Activated CD4-positive, alpha-beta T cell treated with anti-CD3 and anti-CD28 coated beads, Interleukin-2, amount 10 ng/mL, durations not matched to agents 24 days and 14 days (primary cell): ENCODE results near the gene SNX8. TPM values are rescaled to one million over a fixed set of nuclear protein-coding genes. Genes with fewer than 3 reads are reported as not detected.
A peak's percentile ranks its signal among the peaks of the same experiment; 100 is the strongest.
"Not testable (repeated sequence)": the region's sequence is repeated elsewhere in the genome, so short reads cannot be mapped to it uniquely, and the experiment has no call there.

Experiments
- DNase-seq: peaks from one replicate; pipeline ENCODE4 v3.0.0; 2022
- H3K27ac Mint-ChIP-seq: one replicate; pipeline ENCODE4 v1.8.0; 2022; ENCODE audit warnings: mild to moderate bottlenecking, mixed read lengths
- H3K27me3 Mint-ChIP-seq: one replicate; pipeline ENCODE4 v1.8.0; 2022; ENCODE audit warnings: mixed read lengths
- H3K36me3 Mint-ChIP-seq: one replicate; pipeline ENCODE4 v1.8.0; 2022; ENCODE audit warnings: low read depth, mild to moderate bottlenecking, mixed read lengths
- H3K4me1 Mint-ChIP-seq: one replicate; pipeline ENCODE4 v1.8.0; 2021; ENCODE audit warnings: mixed read lengths
- H3K4me3 Mint-ChIP-seq: one replicate; pipeline ENCODE4 v1.8.0; 2022; ENCODE audit warnings: mild to moderate bottlenecking, moderate library complexity, mixed read lengths
- H3K9me3 Mint-ChIP-seq: one replicate; pipeline ENCODE4 v1.8.0; 2021; ENCODE audit warnings: mixed read lengths
- intact Hi-C: fragments of 100-400 bp; cut with micrococcal nuclease; formaldehyde crosslinking; loops from one replicate; pipeline ENCODE4 v1.15.1; 2023
- total RNA-seq: library from RNA; stranded (reverse); gene quantifications from 2 replicates; pipeline ENCODE4 v1.2.3, GENCODE V29; 2022

The SNX8 gene
- total RNA-seq, 1 donor from 2014 or later, result 42.4 TPM

GRCh38 chr7:2314956-2315530 is 802 bp upstream of the SNX8 start:
- not testable (repeated sequence) for H3K9me3 Mint-ChIP-seq, DNase-seq, H3K4me3 Mint-ChIP-seq, H3K27ac Mint-ChIP-seq, H3K27me3 Mint-ChIP-seq, H3K36me3 Mint-ChIP-seq
- H3K4me1 Mint-ChIP-seq, result peaks cover 12% of the 10 kb centered on the region
- intact Hi-C loops, result loop anchor here (2.0 kb wide), 1 partner anchor 72 kb away; the partner anchor contains the start of genes MRM2 and NUDT1

GRCh38 chr7:2313450-2314208 is 612 bp downstream of the SNX8 start:
- Mint-ChIP-seq H3K9me3 (no peaks in the 10 kb centered on the region), H3K36me3 (peaks cover 2% of the 10 kb centered on the region), H3K4me1 (peaks cover 12% of the 10 kb centered on the region), H3K4me3 (no peak overlapping the region), H3K27ac (peak overlapping the region; percentile 86), H3K27me3 (no peaks in the 10 kb centered on the region)
- DNase-seq, result no peak
- intact Hi-C loops, result loop anchor here (2.0 kb wide), 1 partner anchor 71 kb away; the partner anchor contains the start of genes MRM2 and NUDT1

DNA sequence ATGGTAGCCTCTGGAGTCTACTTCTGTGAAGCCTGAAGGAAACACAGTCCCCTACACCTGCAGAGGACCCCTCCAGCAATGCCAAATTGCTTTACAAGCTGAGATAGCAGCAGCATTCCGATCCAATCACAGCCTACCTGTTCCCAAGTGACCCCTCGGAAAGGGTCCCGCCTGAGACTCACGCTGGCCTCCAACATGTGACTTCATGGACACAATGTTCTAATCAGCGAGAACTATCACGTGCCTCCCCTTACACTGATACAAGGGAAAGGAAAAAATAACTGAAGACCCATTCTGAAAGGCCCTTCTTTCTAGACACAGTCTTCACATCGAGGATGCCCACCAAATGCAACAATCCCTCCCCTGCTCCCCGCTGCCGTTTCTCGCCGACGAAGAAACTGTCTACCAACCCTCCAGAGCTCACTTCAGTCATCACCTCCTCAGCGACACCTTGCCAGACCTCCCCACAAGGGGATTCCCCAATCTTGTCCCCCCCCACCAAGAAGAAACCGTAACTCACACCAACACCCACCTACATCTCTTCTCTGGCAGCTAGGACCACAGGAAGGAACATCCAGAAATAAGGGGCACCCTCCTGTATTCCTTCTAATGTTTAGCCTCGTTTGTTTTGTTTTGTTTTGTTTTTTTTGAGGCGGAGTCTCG is 1.8 kb downstream of the SNX8 start:
- Mint-ChIP-seq H3K27me3 (no peaks in the 10 kb centered on the region), H3K4me3 (peak overlapping the region; percentile 56)

DNA sequence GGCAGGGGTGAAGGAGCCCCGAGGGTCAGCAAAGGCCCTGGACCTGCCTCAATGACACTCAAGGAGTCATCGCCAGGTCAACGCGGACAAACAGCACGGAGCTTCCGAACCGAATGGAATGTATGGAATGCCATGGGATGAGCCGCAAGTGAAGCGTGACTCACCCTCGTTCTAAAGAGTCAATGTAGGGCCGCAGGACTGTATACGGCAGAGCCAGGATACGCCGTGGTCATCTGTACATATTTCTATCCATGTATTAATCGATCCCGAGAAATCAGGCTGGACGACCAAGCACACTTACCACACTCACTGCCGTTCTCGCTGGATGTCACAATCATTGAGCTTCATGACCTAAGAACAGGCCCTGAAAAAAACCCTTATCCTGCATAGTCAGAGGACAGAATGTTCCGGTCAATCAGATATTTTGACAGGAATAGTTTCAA is 4.3 kb downstream of the SNX8 start:
- no peak for DNase-seq
- Mint-ChIP-seq H3K4me1 (peaks cover 16% of the 10 kb centered on the region), H3K4me3 (no peak overlapping the region), H3K27me3 (no peaks in the 10 kb centered on the region), H3K36me3 (peaks cover 5% of the 10 kb centered on the region), H3K9me3 (no peaks in the 10 kb centered on the region), H3K27ac (no peak overlapping the region)
- intact Hi-C loops, result no loop called here

More for the DNA sequence above, 1.8 kb downstream of the SNX8 start:
- peaks cover 16% of the 10 kb centered on the region for H3K4me1 Mint-ChIP-seq
- H3K27ac Mint-ChIP-seq, result peak overlapping the region; percentile 32
- no peaks in the 10 kb centered on the region for H3K9me3 Mint-ChIP-seq
- intact Hi-C loops, result no loop called here
- no peak for DNase-seq
- peaks cover 5% of the 10 kb centered on the region for H3K36me3 Mint-ChIP-seq

DNA sequence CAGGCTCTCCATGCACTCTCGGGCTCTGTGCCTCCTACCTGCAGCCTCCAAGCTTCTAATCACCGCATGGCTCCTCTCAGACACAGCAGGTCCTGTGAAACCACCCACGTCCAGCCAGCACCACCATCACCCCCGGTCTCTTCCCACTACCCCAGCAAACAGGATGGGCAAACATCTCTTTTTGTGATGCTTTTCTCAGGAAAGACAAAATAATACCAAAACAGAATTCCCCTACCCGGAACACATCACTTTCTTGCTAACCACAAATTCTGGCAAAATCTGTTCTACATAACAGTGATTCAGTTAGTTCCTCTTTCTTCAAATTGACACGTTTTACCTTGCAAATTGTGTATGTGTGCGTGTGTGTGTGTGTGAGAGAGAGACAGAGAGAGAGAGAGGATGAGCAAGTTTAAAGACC is 6.5 kb downstream of the SNX8 start:
- peaks cover 11% of the 10 kb centered on the region for H3K4me1 Mint-ChIP-seq
- peaks cover 5% of the 10 kb centered on the region for H3K36me3 Mint-ChIP-seq
- no peak overlapping the region for H3K4me3 Mint-ChIP-seq

GRCh38 chr7:2306688-2307087 is 7.6 kb downstream of the SNX8 start:
- Mint-ChIP-seq H3K9me3 (no peaks in the 10 kb centered on the region), H3K4me1 (peaks cover 4% of the 10 kb centered on the region), H3K36me3 (peaks cover 5% of the 10 kb centered on the region), H3K27me3 (no peaks in the 10 kb centered on the region), H3K4me3 (no peak overlapping the region), H3K27ac (no peak overlapping the region)
- intact Hi-C loops, result no loop called here
- DNase-seq, result no peak

More for the DNA sequence above, 6.5 kb downstream of the SNX8 start:
- Mint-ChIP-seq H3K27ac (peak overlapping the region; percentile 1), H3K9me3 (no peaks in the 10 kb centered on the region), H3K27me3 (no peaks in the 10 kb centered on the region)
- intact Hi-C loops, result no loop called here
- no peak for DNase-seq

GRCh38 chr7:2305258-2305657 is 9.0 kb downstream of the SNX8 start:
- H3K4me1 Mint-ChIP-seq, H3K27ac Mint-ChIP-seq, H3K4me3 Mint-ChIP-seq, H3K27me3 Mint-ChIP-seq, intact Hi-C loops, DNase-seq, H3K9me3 Mint-ChIP-seq, H3K36me3 Mint-ChIP-seq: not testable (repeated sequence)

DNA sequence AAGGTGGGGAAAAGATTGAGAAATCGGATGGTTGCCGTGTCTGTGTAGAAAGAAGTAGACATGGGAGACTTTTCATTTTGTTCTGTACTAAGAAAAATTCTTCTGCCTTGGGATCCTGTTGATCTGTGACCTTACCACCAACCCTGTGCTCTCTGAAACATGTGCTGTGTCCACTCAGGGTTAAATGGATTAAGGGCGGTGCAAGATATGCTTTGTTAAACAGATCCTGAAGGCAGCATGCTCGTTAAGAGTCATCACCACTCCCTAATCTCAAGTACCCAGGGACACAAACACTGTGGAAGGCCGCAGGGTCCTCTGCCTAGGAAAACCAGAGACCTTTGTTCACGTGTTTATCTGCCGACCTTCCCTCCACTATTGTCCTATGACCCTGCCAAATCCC is 10.7 kb downstream of the SNX8 start:
- H3K27me3 Mint-ChIP-seq, DNase-seq, H3K27ac Mint-ChIP-seq, H3K36me3 Mint-ChIP-seq, H3K4me3 Mint-ChIP-seq, intact Hi-C loops, H3K9me3 Mint-ChIP-seq: not testable (repeated sequence)
- H3K4me1 Mint-ChIP-seq, result peaks cover 20% of the 10 kb centered on the region

GRCh38 chr7:2302743-2303397 is 11.4 kb downstream of the SNX8 start:
- DNase-seq, H3K27me3 Mint-ChIP-seq, H3K27ac Mint-ChIP-seq, H3K9me3 Mint-ChIP-seq, H3K36me3 Mint-ChIP-seq, intact Hi-C loops, H3K4me3 Mint-ChIP-seq: not testable (repeated sequence)
- H3K4me1 Mint-ChIP-seq, result peaks cover 20% of the 10 kb centered on the region

DNA sequence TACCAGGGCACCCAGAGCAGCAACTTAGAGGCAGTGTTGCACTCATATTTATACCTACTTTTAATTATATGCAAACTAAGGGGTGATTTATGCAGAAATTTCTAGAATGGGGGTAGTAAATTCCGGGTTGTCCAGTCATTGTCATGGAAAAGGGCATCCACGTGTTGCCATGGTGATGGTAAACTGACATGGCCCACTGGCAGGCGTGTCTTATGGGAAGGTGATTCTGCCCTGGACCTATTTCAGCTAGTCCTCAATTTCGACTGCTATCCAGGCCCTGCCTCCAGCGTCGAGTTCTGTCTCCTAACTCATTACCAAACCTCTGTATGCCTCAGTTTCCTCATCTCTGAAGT is 12.8 kb downstream of the SNX8 start:
- no peak overlapping the region for H3K4me3 Mint-ChIP-seq
- H3K4me1 Mint-ChIP-seq, result peaks cover 18% of the 10 kb centered on the region
- DNase-seq, result no peak
- intact Hi-C loops, result no loop called here
- no peaks in the 10 kb centered on the region for H3K36me3 Mint-ChIP-seq
- no peaks in the 10 kb centered on the region for H3K9me3 Mint-ChIP-seq
- H3K27me3 Mint-ChIP-seq, result no peaks in the 10 kb centered on the region
- H3K27ac Mint-ChIP-seq, result no peak overlapping the region

GRCh38 chr7:2299870-2300512 is 14.2 kb downstream of the SNX8 start:
- Mint-ChIP-seq H3K4me1 (peaks cover 18% of the 10 kb centered on the region), H3K36me3 (no peaks in the 10 kb centered on the region), H3K9me3 (no peaks in the 10 kb centered on the region), H3K4me3 (no peak overlapping the region), H3K27ac (peak overlapping the region; percentile 1), H3K27me3 (no peaks in the 10 kb centered on the region)
- no peak for DNase-seq
- intact Hi-C loops, result no loop called here

DNA sequence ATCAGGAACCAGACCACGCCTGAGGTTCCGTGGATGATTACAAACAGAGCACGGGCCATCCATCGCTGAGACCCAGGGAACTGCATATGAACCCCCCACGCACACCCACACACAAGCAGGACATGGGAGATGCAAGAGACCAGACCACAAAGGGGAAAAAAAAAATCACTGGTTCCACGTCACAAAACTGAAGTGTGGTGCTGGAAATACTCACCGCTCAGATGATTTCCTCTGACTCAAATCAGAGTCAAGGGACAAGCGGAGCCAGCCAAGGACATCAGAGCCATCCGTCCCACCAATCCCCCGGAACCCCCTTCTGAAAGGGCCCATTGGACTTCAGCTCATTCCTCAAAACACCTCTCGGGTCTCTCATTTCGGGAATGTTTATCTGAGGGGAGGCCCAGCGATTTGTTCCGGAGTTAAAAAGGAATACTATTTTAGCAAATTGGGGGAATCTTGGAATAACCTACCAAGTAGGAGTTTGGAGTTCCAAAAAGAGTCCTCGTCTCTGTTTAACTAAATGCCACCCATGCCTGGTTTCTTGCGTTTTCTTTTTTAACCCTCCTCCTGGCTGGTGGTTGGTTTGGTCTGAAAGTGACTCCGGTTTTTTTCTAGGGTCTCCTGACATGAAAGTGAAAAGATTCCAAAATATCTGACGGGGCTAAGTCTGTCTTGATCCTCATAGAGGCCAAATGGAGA is 15.0 kb downstream of the SNX8 start:
- H3K4me3 Mint-ChIP-seq, result no peak overlapping the region
- peak overlapping the region; percentile 71 for H3K27ac Mint-ChIP-seq
- intact Hi-C loops, result no loop called here

DNA sequence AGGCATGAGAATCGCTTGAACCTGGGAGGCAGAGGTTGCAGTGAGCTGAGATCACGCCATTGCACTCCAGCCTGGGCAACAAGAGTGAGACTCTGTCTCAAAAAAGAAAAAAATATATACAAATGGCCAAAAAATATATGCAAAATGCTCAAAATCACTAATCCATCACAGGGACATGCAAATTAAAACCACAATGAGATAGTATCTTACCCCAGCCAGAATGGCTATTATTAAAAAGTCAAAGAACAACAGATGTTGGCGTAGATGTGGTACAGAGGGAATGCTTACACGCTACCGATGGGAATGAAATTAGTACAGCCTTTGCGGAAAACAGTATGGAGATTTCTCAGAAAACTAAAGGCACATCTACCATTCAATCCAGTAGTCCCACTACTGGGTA is 17.4 kb downstream of the SNX8 start:
- H3K36me3 Mint-ChIP-seq, result no peaks in the 10 kb centered on the region
- no peak overlapping the region for H3K4me3 Mint-ChIP-seq
- H3K27ac Mint-ChIP-seq, result no peak overlapping the region
- intact Hi-C loops, result no loop called here
- peaks cover 18% of the 10 kb centered on the region for H3K4me1 Mint-ChIP-seq
- H3K9me3 Mint-ChIP-seq, result no peaks in the 10 kb centered on the region
- no peaks in the 10 kb centered on the region for H3K27me3 Mint-ChIP-seq
- no peak for DNase-seq

More for the DNA sequence above, 15.0 kb downstream of the SNX8 start:
- peaks cover 18% of the 10 kb centered on the region for H3K4me1 Mint-ChIP-seq
- H3K36me3 Mint-ChIP-seq, result no peaks in the 10 kb centered on the region
- no peaks in the 10 kb centered on the region for H3K27me3 Mint-ChIP-seq
- H3K9me3 Mint-ChIP-seq, result no peaks in the 10 kb centered on the region
- peak; percentile 58 for DNase-seq
